Ureter (tissue), 1 donor: Measurements from ENCODE around the gene PMEPA1. TPM values are rescaled to one million over a fixed set of nuclear protein-coding genes. Genes with fewer than 3 reads are reported as not detected.

ENCODE experiments used
- DNase-seq: peaks from one replicate; pipeline ENCODE4 v3.0.0-alpha.2; 2020; ENCODE audit warnings: low spot score
- total RNA-seq: library from RNA; stranded (reverse); gene quantifications from one replicate; pipeline ENCODE4 v1.2.4, GENCODE V29; 2023
- donor health status: DM: yes; HTN: yes; CAD: no.

Gene PMEPA1
- total RNA-seq, 1 donor from 2014 or later = 15.2 TPM

- DNase-seq = no peak
Measured at GRCh38 chr20:57676589-57677583, 32.9 kb downstream of the PMEPA1 start.

GRCh38 chr20:57675773-57676172 is 34.0 kb downstream of the PMEPA1 start:
- no peak for DNase-seq

GRCh38 chr20:57672953-57673575 is 36.8 kb downstream of the PMEPA1 start:
- DNase-seq = no peak

- no peak for DNase-seq
Measured at GRCh38 chr20:57672164-57672563, 37.7 kb downstream of the PMEPA1 start.

GRCh38 chr20:57671662-57672061 is 38.2 kb downstream of the PMEPA1 start:
- DNase-seq = no peak

- no peak for DNase-seq
Measured at GRCh38 chr20:57671072-57671391, 38.8 kb downstream of the PMEPA1 start.

- DNase-seq = no peak
Measured at GRCh38 chr20:57670288-57671071, 39.3 kb downstream of the PMEPA1 start.

GRCh38 chr20:57669632-57670031 is 40.2 kb downstream of the PMEPA1 start:
- DNase-seq = no peak

GRCh38 chr20:57667924-57668782 is 41.7 kb downstream of the PMEPA1 start:
- DNase-seq = no peak

GRCh38 chr20:57667388-57667787 is 42.4 kb downstream of the PMEPA1 start:
- no peak for DNase-seq

GRCh38 chr20:57666834-57667157 is 43.0 kb downstream of the PMEPA1 start:
- no peak for DNase-seq

GRCh38 chr20:57666106-57666833 is 43.5 kb downstream of the PMEPA1 start:
- DNase-seq = no peak

GRCh38 chr20:57665589-57665971 is 44.2 kb downstream of the PMEPA1 start:
- no peak for DNase-seq

GRCh38 chr20:57664924-57665588 is 44.8 kb downstream of the PMEPA1 start:
- no peak for DNase-seq

- no peak for DNase-seq
Measured at GRCh38 chr20:57664476-57664875, 45.3 kb downstream of the PMEPA1 start.

- no peak for DNase-seq
Measured at GRCh38 chr20:57663681-57664451, 45.9 kb downstream of the PMEPA1 start.

- DNase-seq = no peak
Measured at GRCh38 chr20:57663241-57663640, 46.6 kb downstream of the PMEPA1 start.

GRCh38 chr20:57662456-57663240 is 47.2 kb downstream of the PMEPA1 start:
- DNase-seq = no peak
